ENCODE results near the gene FOXR1. TPM values are rescaled to one million over a fixed set of nuclear protein-coding genes. Genes with fewer than 3 reads are reported as not detected.

FOXR1 gene
- total RNA-seq, 2 donors from 2014 or later: not detected

Small RNA genes lying within 50 kb of the gene (microRNA-seq; reads per million reads assigned to microRNA genes)
- gene MIR3656: 0 to 0.20 reads per million in 2 donors

Other genes starting within 250 kb of the FOXR1 start
- 100 to 1,000 TPM; 109 to 115 TPM for gene DDX6, start 180.6 kb upstream of the FOXR1 start, total RNA-seq
- gene CXCR5, start 87.9 kb upstream of the FOXR1 start, total RNA-seq: not detected
- gene BCL9L, start 45.8 kb upstream of the FOXR1 start, total RNA-seq: 10 to 100 TPM; 39.8 to 41.3 TPM
- not detected for gene UPK2, start 15.5 kb upstream of the FOXR1 start, total RNA-seq
- 10 to 100 TPM; 10.2 to 16.6 TPM for gene CENATAC, start 26.4 kb downstream of the FOXR1 start, total RNA-seq
- gene RPS25, start 46.6 kb downstream of the FOXR1 start, total RNA-seq: 100 to 1,000 TPM; 816 to 856 TPM
- gene TRAPPC4, start 47.0 kb downstream of the FOXR1 start, total RNA-seq: 10 to 100 TPM; 29.4 to 47.1 TPM
- gene SLC37A4, start 59.1 kb downstream of the FOXR1 start, total RNA-seq: 1 to 10 TPM; 7.2 to 8.4 TPM
- 100 to 1,000 TPM; 114 to 122 TPM for gene HYOU1, start 85.4 kb downstream of the FOXR1 start, total RNA-seq
- gene VPS11, start 96.1 kb downstream of the FOXR1 start, total RNA-seq: 10 to 100 TPM; 20.1 to 23.2 TPM
- gene HMBS, start 113.1 kb downstream of the FOXR1 start, total RNA-seq: 10 to 100 TPM; 19.8 to 23.2 TPM
- gene DPAGT1, start 130.1 kb downstream of the FOXR1 start, total RNA-seq: 10 to 100 TPM; 25.9 to 27.7 TPM
- 1 to 10 TPM; 8.7 to 9.3 TPM for gene C2CD2L, start 135.6 kb downstream of the FOXR1 start, total RNA-seq
- gene HINFP, start 149.8 kb downstream of the FOXR1 start, total RNA-seq: 10 to 100 TPM; 12.9 to 17.5 TPM
- 1 to 10 TPM in 1 of 2 donors, under 1 TPM in 1; 0.68 to 1.8 TPM for gene ABCG4, start 177.3 kb downstream of the FOXR1 start, total RNA-seq
- gene NLRX1, start 197.0 kb downstream of the FOXR1 start, total RNA-seq: 10 to 100 TPM; 14.8 to 18.3 TPM
- 1 to 10 TPM in 1 of 2 donors, under 1 TPM in 1; 0.84 to 3.2 TPM for gene NHERF4, start 213.7 kb downstream of the FOXR1 start, total RNA-seq
- 10 to 100 TPM; 11.1 to 13.8 TPM for gene CBL, start 234.6 kb downstream of the FOXR1 start, total RNA-seq

Data from left cardiac atrium (tissue), 2 donors.